WTC11 (cell line): ENCODE data around the gene FDCSP.

Experiments
- KAT7 ChIP-seq: sonication (generic); formaldehyde crosslinking; IDR thresholded peaks from 2 replicates; pipeline ENCODE4 v1.8.1; 2023; ENCODE audit warnings: missing genetic modification reagents, mild to moderate bottlenecking, borderline replicate concordance
- TCF7 ChIP-seq: sonication (generic); formaldehyde crosslinking; IDR thresholded peaks from 2 replicates; pipeline ENCODE4 v1.8.0; 2022; ENCODE audit warnings: mild to moderate bottlenecking, low read depth, missing genetic modification reagents, moderate library complexity
- ZBTB21 ChIP-seq: sonication (generic); formaldehyde crosslinking; IDR thresholded peaks from 2 replicates; pipeline ENCODE4 v1.8.1; 2023; ENCODE audit warnings: mild to moderate bottlenecking, missing genetic modification reagents, borderline replicate concordance
- TF ChIP-seq, protein P1 (sequence below): fragments of 200-600 bp; IDR thresholded peaks from 2 replicates; pipeline ENCODE4 v1.8.0; 2022; ENCODE audit warnings: antibody characterized with exemption
- TF ChIP-seq, protein P2 (sequence below): sonication (generic); formaldehyde crosslinking; IDR thresholded peaks from 2 replicates; pipeline ENCODE4 v1.8.1; 2022; ENCODE audit warnings: low read depth, missing genetic modification reagents, borderline replicate concordance
- TF ChIP-seq, protein P3 (sequence below): sonication (generic); formaldehyde crosslinking; IDR thresholded peaks from 2 replicates; pipeline ENCODE4 v1.8.0; 2023; ENCODE audit warnings: missing genetic modification reagents, mild to moderate bottlenecking, borderline replicate concordance
- TF ChIP-seq, protein P4 (sequence below): sonication (generic); formaldehyde crosslinking; IDR thresholded peaks from 2 replicates; pipeline ENCODE4 v1.8.1; 2023; ENCODE audit warnings: mild to moderate bottlenecking, moderate library complexity, missing genetic modification reagents

DNA sequence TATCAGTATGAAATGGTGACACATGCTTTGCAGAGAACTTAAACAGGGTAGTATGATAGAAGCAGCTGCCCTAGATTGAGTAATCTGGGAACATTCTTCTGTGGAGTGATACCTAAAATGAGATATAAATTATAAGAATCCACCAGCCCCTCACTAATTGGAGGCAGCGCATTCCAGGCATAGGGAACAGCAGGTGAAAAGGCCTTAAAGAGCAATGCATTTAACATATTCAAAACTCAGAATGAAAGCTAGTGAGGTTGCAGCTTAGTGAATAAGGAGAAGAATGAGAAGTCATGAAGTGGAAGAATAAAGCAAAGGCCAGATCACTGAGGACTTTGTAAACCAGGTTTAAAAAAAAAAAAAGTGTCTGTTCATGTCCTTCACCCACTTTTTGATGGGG, 35.3 kb upstream of the FDCSP start:
- TF ChIP-seq, protein P1, sequence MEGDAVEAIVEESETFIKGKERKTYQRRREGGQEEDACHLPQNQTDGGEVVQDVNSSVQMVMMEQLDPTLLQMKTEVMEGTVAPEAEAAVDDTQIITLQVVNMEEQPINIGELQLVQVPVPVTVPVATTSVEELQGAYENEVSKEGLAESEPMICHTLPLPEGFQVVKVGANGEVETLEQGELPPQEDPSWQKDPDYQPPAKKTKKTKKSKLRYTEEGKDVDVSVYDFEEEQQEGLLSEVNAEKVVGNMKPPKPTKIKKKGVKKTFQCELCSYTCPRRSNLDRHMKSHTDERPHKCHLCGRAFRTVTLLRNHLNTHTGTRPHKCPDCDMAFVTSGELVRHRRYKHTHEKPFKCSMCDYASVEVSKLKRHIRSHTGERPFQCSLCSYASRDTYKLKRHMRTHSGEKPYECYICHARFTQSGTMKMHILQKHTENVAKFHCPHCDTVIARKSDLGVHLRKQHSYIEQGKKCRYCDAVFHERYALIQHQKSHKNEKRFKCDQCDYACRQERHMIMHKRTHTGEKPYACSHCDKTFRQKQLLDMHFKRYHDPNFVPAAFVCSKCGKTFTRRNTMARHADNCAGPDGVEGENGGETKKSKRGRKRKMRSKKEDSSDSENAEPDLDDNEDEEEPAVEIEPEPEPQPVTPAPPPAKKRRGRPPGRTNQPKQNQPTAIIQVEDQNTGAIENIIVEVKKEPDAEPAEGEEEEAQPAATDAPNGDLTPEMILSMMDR: no peak
- TF ChIP-seq, protein P2, sequence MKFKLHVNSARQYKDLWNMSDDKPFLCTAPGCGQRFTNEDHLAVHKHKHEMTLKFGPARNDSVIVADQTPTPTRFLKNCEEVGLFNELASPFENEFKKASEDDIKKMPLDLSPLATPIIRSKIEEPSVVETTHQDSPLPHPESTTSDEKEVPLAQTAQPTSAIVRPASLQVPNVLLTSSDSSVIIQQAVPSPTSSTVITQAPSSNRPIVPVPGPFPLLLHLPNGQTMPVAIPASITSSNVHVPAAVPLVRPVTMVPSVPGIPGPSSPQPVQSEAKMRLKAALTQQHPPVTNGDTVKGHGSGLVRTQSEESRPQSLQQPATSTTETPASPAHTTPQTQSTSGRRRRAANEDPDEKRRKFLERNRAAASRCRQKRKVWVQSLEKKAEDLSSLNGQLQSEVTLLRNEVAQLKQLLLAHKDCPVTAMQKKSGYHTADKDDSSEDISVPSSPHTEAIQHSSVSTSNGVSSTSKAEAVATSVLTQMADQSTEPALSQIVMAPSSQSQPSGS (CRISPR knock-in tag): no peak
- TF ChIP-seq ZBTB21 (CRISPR knock-in tag) (no peak), TCF7 (CRISPR knock-in tag) (no peak), KAT7 (CRISPR knock-in tag) (no peak)
- TF ChIP-seq, protein P3, sequence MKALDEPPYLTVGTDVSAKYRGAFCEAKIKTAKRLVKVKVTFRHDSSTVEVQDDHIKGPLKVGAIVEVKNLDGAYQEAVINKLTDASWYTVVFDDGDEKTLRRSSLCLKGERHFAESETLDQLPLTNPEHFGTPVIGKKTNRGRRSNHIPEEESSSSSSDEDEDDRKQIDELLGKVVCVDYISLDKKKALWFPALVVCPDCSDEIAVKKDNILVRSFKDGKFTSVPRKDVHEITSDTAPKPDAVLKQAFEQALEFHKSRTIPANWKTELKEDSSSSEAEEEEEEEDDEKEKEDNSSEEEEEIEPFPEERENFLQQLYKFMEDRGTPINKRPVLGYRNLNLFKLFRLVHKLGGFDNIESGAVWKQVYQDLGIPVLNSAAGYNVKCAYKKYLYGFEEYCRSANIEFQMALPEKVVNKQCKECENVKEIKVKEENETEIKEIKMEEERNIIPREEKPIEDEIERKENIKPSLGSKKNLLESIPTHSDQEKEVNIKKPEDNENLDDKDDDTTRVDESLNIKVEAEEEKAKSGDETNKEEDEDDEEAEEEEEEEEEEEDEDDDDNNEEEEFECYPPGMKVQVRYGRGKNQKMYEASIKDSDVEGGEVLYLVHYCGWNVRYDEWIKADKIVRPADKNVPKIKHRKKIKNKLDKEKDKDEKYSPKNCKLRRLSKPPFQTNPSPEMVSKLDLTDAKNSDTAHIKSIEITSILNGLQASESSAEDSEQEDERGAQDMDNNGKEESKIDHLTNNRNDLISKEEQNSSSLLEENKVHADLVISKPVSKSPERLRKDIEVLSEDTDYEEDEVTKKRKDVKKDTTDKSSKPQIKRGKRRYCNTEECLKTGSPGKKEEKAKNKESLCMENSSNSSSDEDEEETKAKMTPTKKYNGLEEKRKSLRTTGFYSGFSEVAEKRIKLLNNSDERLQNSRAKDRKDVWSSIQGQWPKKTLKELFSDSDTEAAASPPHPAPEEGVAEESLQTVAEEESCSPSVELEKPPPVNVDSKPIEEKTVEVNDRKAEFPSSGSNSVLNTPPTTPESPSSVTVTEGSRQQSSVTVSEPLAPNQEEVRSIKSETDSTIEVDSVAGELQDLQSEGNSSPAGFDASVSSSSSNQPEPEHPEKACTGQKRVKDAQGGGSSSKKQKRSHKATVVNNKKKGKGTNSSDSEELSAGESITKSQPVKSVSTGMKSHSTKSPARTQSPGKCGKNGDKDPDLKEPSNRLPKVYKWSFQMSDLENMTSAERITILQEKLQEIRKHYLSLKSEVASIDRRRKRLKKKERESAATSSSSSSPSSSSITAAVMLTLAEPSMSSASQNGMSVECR: no peak
- TF ChIP-seq, protein P4, sequence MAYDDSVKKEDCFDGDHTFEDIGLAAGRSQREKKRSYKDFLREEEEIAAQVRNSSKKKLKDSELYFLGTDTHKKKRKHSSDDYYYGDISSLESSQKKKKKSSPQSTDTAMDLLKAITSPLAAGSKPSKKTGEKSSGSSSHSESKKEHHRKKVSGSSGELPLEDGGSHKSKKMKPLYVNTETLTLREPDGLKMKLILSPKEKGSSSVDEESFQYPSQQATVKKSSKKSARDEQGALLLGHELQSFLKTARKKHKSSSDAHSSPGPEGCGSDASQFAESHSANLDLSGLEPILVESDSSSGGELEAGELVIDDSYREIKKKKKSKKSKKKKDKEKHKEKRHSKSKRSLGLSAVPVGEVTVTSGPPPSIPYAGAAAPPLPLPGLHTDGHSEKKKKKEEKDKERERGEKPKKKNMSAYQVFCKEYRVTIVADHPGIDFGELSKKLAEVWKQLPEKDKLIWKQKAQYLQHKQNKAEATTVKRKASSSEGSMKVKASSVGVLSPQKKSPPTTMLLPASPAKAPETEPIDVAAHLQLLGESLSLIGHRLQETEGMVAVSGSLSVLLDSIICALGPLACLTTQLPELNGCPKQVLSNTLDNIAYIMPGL (CRISPR knock-in tag): no peak
